Stimulated activated CD4-positive, alpha-beta T cell treated with anti-CD3 and anti-CD28 coated beads, Interleukin-2, amount 100 ng/mL, for 48 hours (primary cell): ENCODE data around the gene ILDR1.

Source experiments
- DNase-seq, 2 donors: peaks; one replicate each; pipeline ENCODE4 v3.0.0-alpha.2; 2020

Gene ILDR1

GRCh38 chr3:122013448-122013925 lies 8.6 kb downstream of the ILDR1 start:
- DNase-seq, result no peak

DNA sequence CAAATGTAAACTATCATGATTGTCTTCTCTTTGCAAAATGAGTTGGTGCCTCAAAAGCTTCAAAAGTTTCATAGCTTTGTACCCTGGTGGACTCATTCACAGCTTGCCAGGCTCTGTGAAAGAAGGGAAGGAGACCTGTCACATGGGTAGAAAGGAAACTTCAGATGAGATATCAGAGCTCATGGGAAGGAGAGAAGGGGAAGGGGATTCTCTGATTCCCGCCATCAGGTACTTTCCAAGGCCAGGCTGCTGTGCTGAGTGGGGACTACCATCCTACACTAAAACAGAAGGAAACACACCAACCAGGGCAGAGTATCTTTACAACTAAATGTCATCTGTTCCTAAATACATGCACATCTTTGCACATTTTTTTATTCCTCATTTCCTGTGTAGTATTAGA lies 9.2 kb downstream of the ILDR1 start:
- DNase-seq, result no peak

GRCh38 chr3:122011396-122011795 lies 10.7 kb downstream of the ILDR1 start:
- DNase-seq, result no peak

DNA sequence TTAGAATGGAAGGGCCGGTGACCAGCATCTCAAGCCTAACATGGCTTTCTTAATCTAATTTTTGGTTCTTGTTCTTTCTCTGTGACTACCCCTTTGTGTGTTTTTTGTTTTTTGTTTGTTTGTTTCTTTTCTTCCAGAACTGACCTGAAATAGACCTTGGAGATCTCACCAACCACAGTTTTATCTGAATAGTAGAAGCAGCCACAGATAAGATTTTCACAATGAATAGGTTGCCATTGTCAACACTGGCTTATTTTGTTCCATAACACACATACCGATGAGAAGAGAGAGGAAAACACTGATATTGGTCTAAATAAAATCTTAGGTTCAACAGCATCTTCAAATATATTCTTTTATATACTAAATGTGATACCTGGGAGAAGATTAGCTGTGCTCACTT lies 11.5 kb downstream of the ILDR1 start:
- DNase-seq, result no peak

DNA sequence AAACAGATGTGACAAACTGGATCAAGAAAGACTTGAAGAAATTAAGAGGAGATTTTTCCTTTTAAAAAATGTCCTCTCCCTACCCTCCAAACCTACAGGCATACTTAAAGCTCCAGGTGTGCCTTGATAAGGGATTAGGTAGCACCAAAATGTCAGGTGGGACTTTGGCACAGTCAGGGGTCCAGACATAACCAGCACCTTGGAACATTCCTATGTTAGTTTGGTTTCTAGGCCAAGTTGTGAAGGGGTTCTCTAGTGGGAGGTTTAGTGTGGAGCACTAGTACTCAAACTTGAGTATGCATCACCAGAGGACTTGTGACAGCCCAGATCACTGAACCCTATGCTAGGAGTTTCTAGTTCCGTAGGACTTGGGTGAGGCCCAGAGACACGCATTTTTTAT lies 13.9 kb downstream of the ILDR1 start:
- no peak for DNase-seq

DNA sequence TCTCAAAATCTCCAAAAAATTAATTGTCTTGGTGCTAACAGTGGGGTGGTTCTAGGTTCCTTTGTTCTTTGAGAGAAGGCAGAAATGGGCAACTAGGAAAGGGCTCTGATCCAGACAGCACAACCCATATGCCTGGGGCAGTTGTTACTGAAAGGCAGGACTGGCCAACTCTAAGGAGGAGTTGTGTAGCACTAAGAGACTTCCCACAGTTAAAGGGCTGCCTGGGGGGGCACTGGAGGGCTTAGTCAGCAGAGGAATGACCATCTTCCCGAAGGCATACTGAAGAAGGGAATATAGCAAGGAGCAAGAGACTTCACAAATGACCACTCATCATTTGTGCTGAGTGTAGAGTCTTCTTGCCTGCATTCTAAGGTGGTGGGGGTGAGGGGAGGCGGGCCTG lies 15.8 kb downstream of the ILDR1 start:
- DNase-seq, result no peak

DNA sequence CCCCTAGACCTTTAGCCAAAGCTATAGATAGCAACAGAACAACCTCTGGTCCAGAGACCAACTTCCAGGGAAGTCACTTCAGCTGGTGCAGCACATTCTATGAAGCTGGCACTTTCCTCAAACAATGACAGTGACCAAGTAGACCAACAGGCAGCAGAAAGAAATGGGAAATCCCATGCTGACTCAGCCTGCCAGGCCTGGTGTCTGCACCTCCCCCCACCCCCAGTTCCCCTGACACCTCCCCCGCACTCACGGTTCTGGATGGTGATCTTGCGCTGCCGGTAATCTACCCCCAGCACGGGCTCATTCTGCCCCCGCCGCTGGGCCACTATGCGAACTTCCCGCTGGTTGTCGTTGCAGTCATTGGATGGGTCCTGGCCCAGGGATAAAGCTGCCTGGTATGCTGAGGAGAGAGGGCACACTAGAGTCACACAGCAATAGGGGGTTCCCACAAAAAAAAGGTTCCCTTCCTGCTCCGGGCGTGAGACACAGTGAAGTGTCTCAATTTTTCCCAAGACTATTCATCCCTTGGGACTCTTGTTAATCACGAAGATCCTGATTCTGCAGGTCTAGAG lies 17.0 kb downstream of the ILDR1 start:
- no peak for DNase-seq

- no peak for DNase-seq
Measured at GRCh38 chr3:122004107-122004506, 17.9 kb downstream of the ILDR1 start.

DNA sequence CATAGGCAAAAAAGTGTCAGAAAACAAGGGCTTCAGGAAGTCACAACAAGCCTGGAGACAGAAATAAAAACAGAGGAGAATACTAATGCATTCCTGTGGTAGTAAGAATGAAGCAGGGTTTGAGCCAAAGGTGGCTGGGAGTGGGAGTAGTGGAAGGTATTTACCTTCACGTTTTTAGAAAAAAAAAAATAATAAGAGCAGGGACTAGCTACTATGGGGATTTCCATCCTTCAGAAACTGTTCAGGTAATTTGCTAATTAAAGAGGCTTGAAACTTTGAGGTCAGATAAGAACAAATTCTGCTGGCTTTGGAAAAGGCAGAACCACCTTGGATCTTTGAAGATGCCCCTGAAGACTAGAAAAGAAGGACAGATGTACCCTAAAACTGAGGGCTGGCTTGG lies 18.4 kb downstream of the ILDR1 start:
- DNase-seq, result no peak

DNA sequence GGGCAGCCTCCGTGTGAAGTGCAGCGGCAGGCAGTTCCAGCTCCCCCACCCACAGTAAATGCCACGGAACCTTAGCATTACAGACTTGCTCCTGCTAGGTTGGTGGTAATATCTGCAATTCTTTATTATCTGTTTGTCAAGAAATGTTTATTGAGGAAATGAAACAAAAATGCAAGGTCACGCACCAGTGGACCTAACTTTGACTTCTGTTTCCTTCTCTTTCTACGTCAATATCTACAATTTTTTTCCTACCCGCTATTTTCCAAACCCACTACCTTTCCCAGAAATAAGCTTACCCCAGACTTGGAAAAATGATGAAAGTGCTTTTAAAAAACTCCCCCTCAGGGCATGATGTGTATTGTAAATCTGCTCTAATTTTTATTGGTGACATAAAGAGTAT lies 18.9 kb downstream of the ILDR1 start:
- no peak for DNase-seq

GRCh38 chr3:122002611-122003010 lies 19.4 kb downstream of the ILDR1 start:
- no peak for DNase-seq

- no peak for DNase-seq
Measured at GRCh38 chr3:122001892-122002291, 20.2 kb downstream of the ILDR1 start.

DNA sequence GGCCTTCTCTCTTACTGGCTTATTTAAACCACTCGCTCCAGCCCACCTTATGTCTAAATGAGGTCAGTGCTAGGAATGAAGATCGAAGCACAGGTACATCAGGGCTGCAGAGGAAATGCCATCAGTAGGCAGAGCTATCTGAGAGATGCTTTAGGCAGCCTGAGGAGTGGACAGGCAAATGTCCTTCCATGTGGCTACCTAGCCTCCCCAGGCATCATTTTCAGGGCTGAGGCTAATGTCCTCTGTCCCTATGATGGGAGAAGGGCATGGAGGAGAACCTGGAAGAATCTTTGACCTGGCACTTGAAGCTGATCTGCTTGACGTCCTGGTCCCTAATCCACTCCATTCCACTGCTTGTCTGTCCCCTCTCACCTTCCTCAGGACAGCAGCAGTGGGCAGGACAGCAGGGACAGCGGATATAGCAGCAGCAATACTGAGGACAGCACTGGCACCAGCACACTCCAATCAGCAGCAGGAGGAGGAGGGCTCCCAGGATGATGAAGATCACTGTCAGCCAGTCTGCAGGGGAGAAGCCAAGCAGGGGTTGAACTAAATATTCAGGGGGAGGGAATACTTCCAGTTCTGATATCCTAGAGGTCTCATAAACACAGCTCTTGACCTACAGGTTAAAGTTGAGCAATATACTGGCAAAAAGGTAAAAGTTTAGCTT lies 21.0 kb downstream of the ILDR1 start:
- DNase-seq, result no peak

DNA sequence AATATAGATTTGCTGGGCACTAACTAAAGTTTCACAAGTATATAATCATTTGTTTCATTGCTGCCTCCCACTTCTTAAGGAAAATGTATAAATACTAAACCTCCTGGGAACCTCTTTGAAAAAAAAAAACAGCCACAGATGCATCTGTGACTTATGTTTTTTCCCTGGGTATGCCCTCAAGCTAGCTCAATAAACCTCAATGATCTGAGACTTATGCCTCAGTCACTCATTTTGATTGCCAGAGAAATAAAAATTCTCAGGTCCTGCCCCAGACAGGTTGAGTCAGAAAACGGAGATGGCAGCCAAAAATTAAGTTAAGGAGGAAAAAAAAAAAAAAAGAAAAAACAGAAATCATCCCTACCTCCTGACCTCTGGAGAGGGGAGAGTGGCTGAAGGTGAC lies 22.1 kb downstream of the ILDR1 start:
- no peak for DNase-seq

DNA sequence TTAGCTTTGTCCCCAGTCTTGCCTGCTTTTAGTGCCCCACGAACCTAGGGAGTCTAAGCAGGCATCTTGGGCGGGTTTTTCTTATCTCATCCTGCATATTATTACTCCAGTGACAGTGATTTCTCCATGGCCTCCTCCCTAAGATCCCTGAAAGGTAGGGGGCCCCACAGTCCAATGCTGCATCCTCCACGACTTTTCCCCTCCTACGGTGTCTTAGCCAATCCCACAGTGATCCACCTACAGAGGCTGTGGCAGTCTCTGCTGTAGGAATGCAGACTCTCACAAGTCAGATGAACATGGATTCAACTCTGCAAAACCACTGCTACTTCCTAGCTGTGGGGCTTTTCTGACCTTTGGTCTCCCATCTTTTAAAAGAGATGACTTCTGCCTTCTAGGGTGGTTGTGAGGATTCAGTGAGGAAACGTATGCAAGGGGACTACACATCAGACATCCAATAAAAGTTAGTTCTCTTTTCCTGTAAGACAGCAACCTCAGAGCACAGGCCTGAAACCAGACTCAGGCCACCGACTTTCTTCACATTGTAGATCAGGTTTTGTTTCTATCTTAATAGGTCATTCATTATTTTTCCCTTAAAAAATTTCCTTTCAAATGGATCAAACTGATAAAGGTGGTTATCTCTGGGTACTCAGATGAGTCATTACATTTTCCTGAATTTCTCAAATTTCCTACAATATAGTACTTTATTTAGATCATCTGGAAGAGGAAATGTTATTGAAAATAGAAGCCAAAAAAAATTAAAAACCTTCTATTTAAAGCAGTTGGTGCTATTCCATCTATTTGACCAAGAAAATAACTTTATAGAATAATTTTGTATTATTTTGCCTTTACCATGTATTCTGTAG lies 23.2 kb downstream of the ILDR1 start:
- DNase-seq, result no peak

DNA sequence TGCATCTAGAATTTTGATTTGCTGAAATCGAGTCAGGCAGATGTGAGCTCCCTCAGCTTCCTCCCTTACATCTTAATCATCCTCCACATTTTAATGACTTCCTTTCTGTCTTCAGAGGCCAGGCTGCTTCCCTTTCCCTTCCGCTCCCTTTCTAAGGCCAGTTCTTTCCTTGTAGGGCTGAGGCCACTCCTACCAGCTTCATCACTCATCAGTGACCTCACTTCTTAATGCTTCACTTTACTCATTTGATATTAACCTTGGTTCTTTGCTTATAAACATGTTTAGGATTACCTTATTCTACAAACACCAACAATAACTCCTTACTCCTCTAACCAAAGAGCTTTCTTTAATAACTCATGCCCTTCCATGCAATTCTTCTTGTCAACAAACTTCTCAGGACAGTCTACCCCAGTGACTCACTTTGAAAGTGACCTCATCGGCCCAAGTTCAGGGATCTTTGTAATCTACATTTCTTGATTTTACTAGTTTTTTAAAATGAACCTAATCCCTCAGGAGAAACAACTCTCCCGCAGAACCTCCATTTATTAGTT lies 23.9 kb downstream of the ILDR1 start:
- DNase-seq, result no peak

- DNase-seq, result no peak
Measured at GRCh38 chr3:121997372-121997771, 24.7 kb downstream of the ILDR1 start.

GRCh38 chr3:121996441-121996840 lies 25.6 kb downstream of the ILDR1 start:
- DNase-seq, result no peak

- no peak for DNase-seq
Measured at GRCh38 chr3:121995161-121996137, 26.6 kb downstream of the ILDR1 start.

- DNase-seq, result no peak
Measured at GRCh38 chr3:121994551-121994950, 27.5 kb downstream of the ILDR1 start.

GRCh38 chr3:121992601-121993560 lies 29.2 kb downstream of the ILDR1 start:
- DNase-seq, result no peak
